PC-3 (cell line): Measurements from ENCODE around the gene ARHGEF6. TPM values are rescaled to one million over a fixed set of nuclear protein-coding genes. Genes with fewer than 3 reads are reported as not detected.

Experiments used
- ATAC-seq: fragments of 200-7000 bp; cut with Tn5 transposase; 2 replicates; pipeline ENCODE4 v1.9.1; 2020; ENCODE audit warnings: mild to moderate bottlenecking, moderate library complexity
- BruUV-seq: library from RNA; stranded (reverse); fragments of 400-500 nt; replicated peaks from 2 replicates; lab custom pipeline; 2021; lab: Mats Ljungman, UMichigan
- CTCF ChIA-PET: fragments of 300-600 bp; sonication (Branson Sonifier 250); formaldehyde crosslinking; loops from one replicate; lab custom pipeline; 2022; ENCODE audit warnings: antibody characterized with exemption; lab: Charles Lee
- POLR2A ChIA-PET: fragments of 300-600 bp; sonication (Branson Sonifier 250); formaldehyde crosslinking; loops from one replicate; lab custom pipeline; 2022; ENCODE audit warnings: antibody characterized with exemption; ENCODE audit not compliant: unreplicated experiment; lab: Charles Lee
- DNase-seq: peaks from one replicate; pipeline ENCODE4 v3.0.0-alpha.2; 2015
- H2AFZ ChIP-seq: fragments of 300-600 bp; sonication (generic); 2 replicates; pipeline ENCODE4 v1.6.0; 2016; ENCODE audit warnings: antibody characterized with exemption, low read length
- H3F3A ChIP-seq: fragments of 300-600 bp; sonication (generic); one replicate; pipeline ENCODE4 v1.6.0; 2017; ENCODE audit warnings: antibody characterized with exemption, low read length, control low read depth, mild to moderate bottlenecking; ENCODE audit not compliant: unreplicated experiment
- H3K27ac ChIP-seq: fragments of 300-600 bp; sonication (generic); 2 replicates; pipeline ENCODE4 v1.5.1; 2016; ENCODE audit warnings: mild to moderate bottlenecking, low read length
- H3K27me3 ChIP-seq: fragments of 300-600 bp; sonication (generic); 2 replicates; pipeline ENCODE4 v1.6.1; 2016; ENCODE audit warnings: low read length, mixed read lengths
- H3K36me3 ChIP-seq: fragments of 300-600 bp; sonication (generic); 2 replicates; pipeline ENCODE4 v1.6.1; 2016; ENCODE audit warnings: low read depth, mixed run types, low read length, mixed read lengths
- H3K4me1 ChIP-seq: fragments of 300-600 bp; sonication (generic); 2 replicates; pipeline ENCODE4 v1.5.1; 2016; ENCODE audit warnings: low read length; ENCODE audit not compliant: insufficient read depth
- H3K4me2 ChIP-seq: fragments of 300-600 bp; sonication (generic); 2 replicates; pipeline ENCODE4 v1.6.0; 2016; ENCODE audit warnings: low read length
- H3K4me3 ChIP-seq: fragments of 300-600 bp; sonication (generic); 2 replicates; pipeline ENCODE4 v1.5.1; 2016; ENCODE audit warnings: mild to moderate bottlenecking, low read length, mixed read lengths
- H3K79me2 ChIP-seq: fragments of 300-600 bp; sonication (generic); 2 replicates; pipeline ENCODE4 v1.6.1; 2017; ENCODE audit warnings: low read length, mixed read lengths
- H3K9ac ChIP-seq: fragments of 300-600 bp; sonication (generic); 2 replicates; pipeline ENCODE4 v1.6.0; 2016; ENCODE audit warnings: mild to moderate bottlenecking, low read length
- H3K9me2 ChIP-seq: fragments of 300-600 bp; sonication (generic); replicated peaks from 2 replicates; pipeline ENCODE4 v1.6.1; 2016; ENCODE audit warnings: mixed run types, low read length, mixed read lengths
- H3K9me3 ChIP-seq: fragments of 300-600 bp; sonication (generic); 2 replicates; pipeline ENCODE4 v1.6.1; 2016; ENCODE audit warnings: low read length, mixed read lengths
- H4K20me1 ChIP-seq: fragments of 300-600 bp; sonication (generic); 2 replicates; pipeline ENCODE4 v1.6.1; 2016; ENCODE audit warnings: low read length, mixed read lengths
- CTCF ChIP-seq: fragments of 300-600 bp; sonication (generic); conservative IDR thresholded peaks from 2 replicates; pipeline ENCODE4 v1.5.1; 2017; ENCODE audit warnings: antibody characterized with exemption, low read depth, mild to moderate bottlenecking, low read length
- EZH2 ChIP-seq: fragments of 300-600 bp; sonication (generic); IDR thresholded peaks from one replicate; pipeline ENCODE4 v1.6.1; 2017; ENCODE audit warnings: antibody characterized with exemption, mild to moderate bottlenecking, low read length; ENCODE audit not compliant: unreplicated experiment
- EZH2phosphoT487 ChIP-seq: fragments of 300-600 bp; sonication (generic); IDR thresholded peaks from 2 replicates; pipeline ENCODE4 v1.6.1; 2018; ENCODE audit warnings: mild to moderate bottlenecking, antibody characterized with exemption, low read length, borderline replicate concordance
- intact Hi-C: fragments of 100-400 bp; cut with micrococcal nuclease; formaldehyde crosslinking; loops from 2 replicates; pipeline ENCODE4 v1.9.0; 2023
- total RNA-seq: library from RNA; depleted of rRNA; stranded (reverse); fragments of >200 nt; gene quantifications from 2 replicates; pipeline ENCODE4 v1.2.3, GENCODE V29; 2014

Gene ARHGEF6
- total RNA-seq, 1 experiment from 2014 or later, result 3.3 TPM

DNA sequence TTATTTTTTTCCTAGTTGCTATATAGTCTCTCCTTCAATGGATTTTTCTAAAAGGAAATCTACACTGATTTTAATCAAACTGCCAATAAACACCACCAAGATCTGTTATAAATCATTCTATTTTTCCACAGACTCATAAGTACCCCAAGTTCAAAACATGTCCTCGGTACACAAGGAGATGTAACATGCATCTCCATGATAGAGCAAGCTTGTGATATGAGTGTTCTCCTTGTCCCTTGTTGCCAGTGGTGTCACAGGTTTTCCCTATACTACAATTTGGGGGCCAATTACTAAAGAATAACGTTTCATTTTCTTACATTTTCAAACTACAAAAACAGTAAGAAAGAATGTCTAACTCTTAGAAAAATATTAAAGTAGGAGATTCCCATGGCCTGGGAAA lies 491 bp downstream of the ARHGEF6 start:
- CTCF ChIA-PET, result no interaction called here
- no peaks in the 10 kb centered on the region for H3K9me2 ChIP-seq
- no peaks in the 10 kb centered on the region for H3K27me3 ChIP-seq
- peak overlapping the region; percentile 73; the same call in 1 of the 2 replicates for H2AFZ ChIP-seq
- no peaks in the 10 kb centered on the region for H3K79me2 ChIP-seq
- ATAC-seq, result no peak
- no peak for DNase-seq
- H3K4me2 ChIP-seq, result peak overlapping the region; percentile 85
- intact Hi-C loops, result loop anchor here (5.0 kb wide), 1 partner anchor 68 kb away; no protein-coding TSS in a partner anchor
- H3K36me3 ChIP-seq, result no peaks in the 10 kb centered on the region
- no peak overlapping the region for H3K9ac ChIP-seq
- TF ChIP-seq CTCF (no peak), EZH2phosphoT487 (no peak), EZH2 (no peak)
- no TSS peak for BruUV-seq
- no peak overlapping the region for H3K27ac ChIP-seq
- peak overlapping the region; percentile 58 for H3K4me3 ChIP-seq
- peaks cover 45% of the 10 kb centered on the region for H3K4me1 ChIP-seq
- no peaks in the 10 kb centered on the region for H3K9me3 ChIP-seq
- POLR2A ChIA-PET, result no interaction called here
- H3F3A ChIP-seq, result peaks cover 6% of the 10 kb centered on the region
- H4K20me1 ChIP-seq, result no peaks in the 10 kb centered on the region

GRCh38 chrX:136779346-136779781 lies 1.4 kb downstream of the ARHGEF6 start:
- no peaks in the 10 kb centered on the region for H3K27me3 ChIP-seq
- H3K9me2 ChIP-seq, result no peaks in the 10 kb centered on the region
- no peak overlapping the region for H3K27ac ChIP-seq
- H3K4me2 ChIP-seq, result no peak overlapping the region
- H2AFZ ChIP-seq, result no peak overlapping the region
- ChIA-PET POLR2A (no interaction called here), CTCF (no interaction called here)
- no peak for ATAC-seq
- H3K4me3 ChIP-seq, result no peak overlapping the region
- no peaks in the 10 kb centered on the region for H4K20me1 ChIP-seq
- no TSS peak for BruUV-seq
- peaks cover 44% of the 10 kb centered on the region for H3K4me1 ChIP-seq
- intact Hi-C loops, result no loop called here
- DNase-seq, result no peak
- H3K9ac ChIP-seq, result no peak overlapping the region
- no peaks in the 10 kb centered on the region for H3K79me2 ChIP-seq
- H3K9me3 ChIP-seq, result no peaks in the 10 kb centered on the region
- peaks cover 6% of the 10 kb centered on the region for H3F3A ChIP-seq
- H3K36me3 ChIP-seq, result no peaks in the 10 kb centered on the region
- no peak for TF ChIP-seq EZH2

DNA sequence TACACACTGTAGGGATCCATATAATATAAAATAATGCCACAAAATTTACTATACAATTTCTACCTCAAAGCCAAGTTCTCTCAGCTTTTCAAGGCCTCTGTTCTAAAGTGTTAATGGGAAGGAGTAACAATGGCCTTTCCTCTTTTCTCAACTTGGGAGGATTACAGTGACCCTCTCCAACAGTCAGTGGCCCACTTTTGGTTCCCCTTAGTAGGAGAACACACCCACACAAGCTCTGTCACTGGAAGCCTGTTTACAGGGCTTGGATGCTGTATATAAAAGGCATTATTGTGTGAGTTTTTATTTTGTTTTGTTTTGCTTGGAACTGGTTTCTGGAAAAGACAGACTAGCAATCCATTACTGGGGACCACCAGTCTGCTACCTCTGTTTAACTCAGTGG lies 1.8 kb downstream of the ARHGEF6 start:
- intact Hi-C loops, result no loop called here
- CTCF ChIA-PET, result no interaction called here
- Histone ChIP-seq H3F3A (peaks cover 6% of the 10 kb centered on the region), H3K9me3 (no peaks in the 10 kb centered on the region), H3K9me2 (no peaks in the 10 kb centered on the region), H3K9ac (no peak overlapping the region), H3K79me2 (no peaks in the 10 kb centered on the region), H3K4me1 (peaks cover 40% of the 10 kb centered on the region), H3K4me3 (no peak overlapping the region), H4K20me1 (no peaks in the 10 kb centered on the region), H3K27me3 (no peaks in the 10 kb centered on the region), H3K36me3 (no peaks in the 10 kb centered on the region), H3K4me2 (no peak overlapping the region), H2AFZ (no peak overlapping the region), H3K27ac (no peak overlapping the region)
- POLR2A ChIA-PET, result no interaction called here
- ATAC-seq (no peak), DNase-seq (no peak)
- no TSS peak for BruUV-seq
- TF ChIP-seq EZH2phosphoT487 (no peak), EZH2 (no peak), CTCF (no peak)
